Hippocampal formation (tissue), 2 donors: ENCODE measurements around the gene SLC39A3.

ENCODE experiments used
- DNase-seq, 2 donors: peaks; one replicate each; lab custom pipeline; 2025; lab: John Stamatoyannopoulos, UW

Gene SLC39A3, protein sequence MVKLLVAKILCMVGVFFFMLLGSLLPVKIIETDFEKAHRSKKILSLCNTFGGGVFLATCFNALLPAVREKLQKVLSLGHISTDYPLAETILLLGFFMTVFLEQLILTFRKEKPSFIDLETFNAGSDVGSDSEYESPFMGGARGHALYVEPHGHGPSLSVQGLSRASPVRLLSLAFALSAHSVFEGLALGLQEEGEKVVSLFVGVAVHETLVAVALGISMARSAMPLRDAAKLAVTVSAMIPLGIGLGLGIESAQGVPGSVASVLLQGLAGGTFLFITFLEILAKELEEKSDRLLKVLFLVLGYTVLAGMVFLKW

DNA sequence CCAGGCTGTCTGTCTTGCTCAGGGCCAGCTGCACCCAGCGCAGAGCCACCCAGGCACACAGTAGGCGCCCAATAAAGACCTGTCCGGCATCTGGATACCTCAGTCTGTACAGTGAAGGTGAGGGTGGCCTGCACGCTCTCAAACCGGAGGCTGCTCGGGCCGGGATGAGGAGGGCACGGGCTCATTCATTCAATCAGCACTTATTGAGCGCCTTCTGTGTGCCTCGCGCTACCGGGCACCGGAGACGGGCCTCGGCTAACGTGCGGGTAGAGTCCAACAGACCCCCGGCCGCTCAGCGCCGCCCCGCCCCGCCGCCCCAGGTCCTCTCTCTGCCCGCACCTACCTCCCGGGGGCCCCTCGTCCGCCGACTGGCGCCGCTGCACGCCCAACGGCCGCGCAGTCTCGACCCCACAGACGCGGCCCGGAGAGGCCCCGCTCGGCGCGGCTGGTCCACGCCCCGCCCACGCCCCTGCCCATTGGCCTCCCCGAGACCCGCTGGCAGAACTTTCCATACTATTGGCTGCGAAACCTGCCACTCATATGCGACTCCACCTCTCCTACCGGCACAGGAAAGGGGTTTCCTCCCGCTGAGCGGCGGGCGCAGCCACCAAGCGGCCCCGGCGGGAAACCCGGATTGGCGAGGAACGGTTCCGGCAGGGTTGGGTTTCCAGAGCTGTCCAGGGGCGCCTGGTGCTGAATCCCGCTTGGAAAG, at the start of gene SLC39A3:
Gene SLC39A3, minus strand, starts transcription at position 416 of the 712 bp plus-strand sequence. CDS start 2,760 bp downstream, outside the sequence.
- peak; percentile 90 to 98 for DNase-seq

DNA sequence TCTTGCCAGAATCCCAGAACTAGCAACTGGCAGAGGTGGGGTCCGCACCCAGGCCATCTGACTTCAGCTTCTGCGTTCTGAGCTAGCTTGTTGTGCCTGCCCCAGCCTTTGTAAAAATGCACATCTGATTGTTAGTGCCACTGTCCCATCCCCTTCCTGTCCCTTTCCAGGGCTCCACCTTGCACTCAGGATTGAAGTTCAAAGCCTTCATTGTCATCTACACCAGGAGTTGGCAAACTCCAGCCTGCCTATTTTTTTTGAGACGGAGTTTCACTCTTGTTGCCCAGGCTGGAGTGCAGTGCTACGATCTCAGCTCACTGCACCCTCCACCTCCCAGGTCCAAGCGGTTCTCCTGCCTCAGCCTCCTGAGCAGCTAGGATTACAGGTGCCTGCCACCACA, 48.4 kb upstream of the SLC39A3 start:
- DNase-seq = no peak

DNA sequence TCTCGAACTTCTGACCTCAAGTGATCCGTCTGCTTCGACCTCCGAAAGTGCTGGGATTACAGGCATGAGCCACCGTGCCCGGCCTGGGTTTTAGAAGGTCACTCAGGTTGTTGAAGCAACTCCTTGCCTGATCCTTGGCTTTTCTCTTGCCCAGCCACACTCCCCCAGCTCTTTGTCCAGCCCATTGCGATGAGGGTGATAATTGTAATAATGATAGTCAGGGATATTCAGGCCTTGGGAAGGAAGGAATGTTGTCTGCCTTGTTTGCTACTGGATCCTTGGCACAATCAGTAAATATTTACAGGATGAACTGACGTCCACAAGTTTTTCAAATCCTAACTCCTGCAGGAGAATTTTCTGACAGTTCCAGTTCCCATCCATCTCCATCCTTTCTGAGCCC, 47.3 kb upstream of the SLC39A3 start:
- no peak for DNase-seq

DNA sequence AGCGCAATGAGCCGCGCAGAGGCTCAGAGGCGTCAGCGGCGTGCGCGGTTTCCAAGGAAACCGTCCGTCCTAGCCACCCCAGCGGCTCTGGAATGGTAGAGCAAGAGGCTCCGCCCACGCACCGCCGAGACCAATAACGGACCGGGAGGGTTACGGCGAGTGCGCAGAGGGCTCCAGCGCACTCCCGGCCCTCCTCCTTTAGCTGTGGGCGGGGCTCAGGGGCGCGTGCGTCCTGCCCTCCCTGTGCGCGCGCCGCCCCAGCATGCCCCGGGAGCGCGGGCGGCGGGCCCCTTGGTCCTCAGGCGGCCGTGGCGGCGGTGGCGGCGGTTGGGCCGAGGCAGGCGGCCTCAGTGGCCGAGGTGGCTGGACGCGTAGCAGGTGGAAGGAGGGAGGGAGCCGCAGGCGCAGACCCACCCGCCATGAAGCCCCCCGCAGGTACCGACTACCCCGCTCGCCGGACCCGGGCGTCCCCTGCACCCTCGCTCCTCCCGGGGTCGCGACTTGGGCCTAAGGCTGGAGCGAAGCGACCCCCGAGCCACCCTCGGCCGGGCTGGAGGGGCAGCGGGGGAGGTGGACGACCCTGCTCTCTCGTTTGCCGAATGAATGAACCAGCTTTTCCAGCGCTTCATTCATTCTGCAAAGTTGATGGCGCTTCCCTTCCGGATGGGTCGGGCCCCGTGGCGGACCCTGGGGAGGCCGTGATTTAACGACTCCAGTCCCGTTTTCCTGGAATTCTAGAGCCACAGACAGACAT, 45.6 kb upstream of the SLC39A3 start, which contains the start of gene THOP1:
Gene THOP1, plus strand, starts transcription at position 260 of the 754 bp plus-strand sequence. Its CDS starts 160 bp downstream, at position 420.
- DNase-seq = peak; percentile 95 to 96

DNA sequence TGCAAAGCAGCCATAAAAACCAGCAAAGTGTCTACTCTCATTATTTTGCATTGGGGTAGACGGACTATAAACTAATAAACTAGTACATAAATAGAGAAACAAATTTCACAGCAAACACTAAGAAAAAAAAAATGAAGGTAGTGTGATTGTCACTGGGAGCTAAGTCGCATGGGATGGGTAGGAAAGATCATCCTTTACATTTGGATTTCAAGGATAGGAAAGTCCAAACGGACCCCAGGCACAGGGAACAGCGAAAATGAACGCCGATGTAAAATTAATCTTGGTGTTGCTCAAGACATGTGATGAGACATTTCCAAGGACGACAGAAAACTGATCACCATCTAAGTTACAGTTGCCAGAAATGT, 43.9 kb upstream of the SLC39A3 start:
- no peak for DNase-seq

DNA sequence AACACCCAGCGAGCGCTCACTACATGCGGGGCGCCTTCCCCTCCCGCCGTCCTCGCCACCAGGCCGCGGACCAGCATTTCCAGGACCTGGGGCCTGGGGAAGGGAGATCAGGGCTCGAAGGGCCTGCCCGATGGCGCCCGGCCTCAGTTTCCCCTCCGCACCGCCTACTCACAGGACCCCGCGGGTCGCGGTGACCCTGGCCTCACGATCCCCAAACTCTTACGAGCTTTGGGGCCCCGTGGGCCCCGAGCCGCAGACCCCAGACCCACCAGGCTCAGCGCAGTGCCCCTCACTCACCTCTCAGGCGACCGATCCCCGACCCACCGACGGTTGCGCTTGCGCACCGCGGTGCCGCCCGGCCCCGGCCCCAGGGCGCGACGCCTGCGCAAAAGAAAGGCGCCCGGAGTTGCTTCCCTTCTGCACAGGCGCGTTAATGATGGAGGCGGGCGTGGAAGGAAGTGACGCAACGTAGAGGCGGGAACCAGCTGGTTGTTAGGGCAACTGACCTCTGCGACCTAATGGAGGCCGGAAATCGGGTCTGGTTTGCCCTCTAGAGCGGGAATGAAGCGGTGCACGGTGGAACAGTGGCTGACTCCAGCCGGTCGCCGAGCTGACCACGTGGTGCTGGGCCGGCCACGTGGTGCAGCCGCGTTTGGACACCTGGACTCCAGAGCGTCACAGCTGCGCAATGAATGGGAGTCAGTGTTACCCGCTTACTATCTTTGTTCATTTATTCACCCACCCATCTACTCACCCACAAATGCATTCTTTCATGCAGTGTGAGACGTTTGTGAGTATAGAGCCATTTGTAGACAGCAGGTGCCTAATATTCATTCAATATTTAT, 43.3 kb upstream of the SLC39A3 start, which contains the start of gene SGTA:
Gene SGTA, minus strand, starts transcription at position 338 of the 845 bp plus-strand sequence. CDS start 14,205 bp downstream, outside the sequence.
- DNase-seq = peak; percentile 98 to 99

DNA sequence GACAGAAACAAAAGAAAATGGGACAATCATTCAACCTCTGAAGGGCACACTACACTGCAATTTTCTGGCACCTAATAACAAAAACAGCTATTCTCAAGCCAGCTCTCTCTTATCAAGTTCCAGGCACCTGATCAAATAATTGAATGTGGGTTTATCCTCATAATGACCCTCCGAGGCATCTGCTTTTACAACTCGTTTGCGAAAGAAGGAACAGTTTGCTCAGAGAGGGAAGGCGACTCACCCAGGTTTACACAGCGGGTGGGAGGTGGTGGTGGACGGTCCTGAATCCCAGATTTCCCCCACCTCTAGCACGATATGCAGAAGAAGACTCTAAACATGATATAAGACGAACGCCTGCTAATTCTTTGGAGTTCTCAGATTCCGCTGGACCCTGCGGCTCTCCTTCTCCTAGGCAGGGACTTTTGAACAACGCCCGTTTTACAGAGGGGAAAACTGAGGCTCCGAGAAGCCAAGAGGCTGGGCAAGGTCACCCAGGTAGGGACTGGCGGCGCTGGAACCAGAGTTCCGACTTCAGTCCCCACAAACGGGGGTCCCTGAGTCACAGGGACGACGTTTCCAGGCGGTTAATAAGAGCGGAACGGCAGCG, 42.6 kb upstream of the SLC39A3 start:
- no peak for DNase-seq

DNA sequence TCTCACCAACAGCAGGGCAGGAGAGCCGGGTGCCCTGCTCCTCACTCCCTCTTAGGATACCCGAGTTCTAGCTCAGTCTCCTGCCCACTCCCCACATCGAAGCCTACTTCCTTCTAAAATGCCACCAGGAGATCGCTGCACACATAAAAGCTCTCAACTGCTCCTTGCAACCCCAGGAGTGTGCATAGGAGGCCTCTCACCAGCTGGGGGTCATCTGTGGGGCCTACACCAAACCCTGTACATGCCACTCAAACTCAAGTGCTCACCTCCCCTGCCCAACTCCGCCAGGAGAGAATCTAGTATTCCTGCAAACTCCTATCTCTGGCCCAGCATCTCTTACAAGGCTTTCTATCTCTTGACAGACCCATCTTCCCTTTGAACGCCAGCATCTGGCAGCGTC, 40.5 kb upstream of the SLC39A3 start:
- DNase-seq = no peak

DNA sequence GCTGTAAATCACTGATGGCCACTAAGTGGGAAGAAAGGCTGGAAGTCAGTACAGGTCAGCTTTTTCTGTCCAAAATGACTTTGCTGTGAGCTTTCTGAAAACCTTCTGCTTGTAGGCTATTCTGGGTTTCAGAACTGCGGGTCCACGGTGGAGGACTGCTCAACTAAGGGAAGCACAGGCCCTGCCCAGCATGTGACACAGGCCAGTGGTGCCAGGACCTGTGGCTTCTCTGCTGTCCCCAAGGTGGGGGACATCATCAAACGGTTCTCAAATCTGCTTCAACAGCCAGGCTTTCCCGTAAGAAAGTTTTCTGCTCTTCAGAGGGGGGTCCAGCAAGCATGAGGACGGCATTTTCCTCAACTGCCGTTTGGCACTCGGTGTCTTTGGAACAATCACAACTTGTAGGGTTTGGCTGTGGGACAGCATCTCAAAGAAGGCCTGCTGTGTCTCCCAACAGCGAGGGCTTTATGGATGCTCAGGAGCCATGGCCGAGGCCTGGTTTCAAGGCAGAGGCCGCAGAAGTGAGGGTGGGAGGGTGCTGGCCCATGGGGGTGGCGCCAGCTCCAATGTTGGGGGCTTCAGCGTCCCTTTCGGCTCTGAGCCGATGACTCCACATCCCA, 39.4 kb upstream of the SLC39A3 start:
- peak; percentile 51 to 60 for DNase-seq

DNA sequence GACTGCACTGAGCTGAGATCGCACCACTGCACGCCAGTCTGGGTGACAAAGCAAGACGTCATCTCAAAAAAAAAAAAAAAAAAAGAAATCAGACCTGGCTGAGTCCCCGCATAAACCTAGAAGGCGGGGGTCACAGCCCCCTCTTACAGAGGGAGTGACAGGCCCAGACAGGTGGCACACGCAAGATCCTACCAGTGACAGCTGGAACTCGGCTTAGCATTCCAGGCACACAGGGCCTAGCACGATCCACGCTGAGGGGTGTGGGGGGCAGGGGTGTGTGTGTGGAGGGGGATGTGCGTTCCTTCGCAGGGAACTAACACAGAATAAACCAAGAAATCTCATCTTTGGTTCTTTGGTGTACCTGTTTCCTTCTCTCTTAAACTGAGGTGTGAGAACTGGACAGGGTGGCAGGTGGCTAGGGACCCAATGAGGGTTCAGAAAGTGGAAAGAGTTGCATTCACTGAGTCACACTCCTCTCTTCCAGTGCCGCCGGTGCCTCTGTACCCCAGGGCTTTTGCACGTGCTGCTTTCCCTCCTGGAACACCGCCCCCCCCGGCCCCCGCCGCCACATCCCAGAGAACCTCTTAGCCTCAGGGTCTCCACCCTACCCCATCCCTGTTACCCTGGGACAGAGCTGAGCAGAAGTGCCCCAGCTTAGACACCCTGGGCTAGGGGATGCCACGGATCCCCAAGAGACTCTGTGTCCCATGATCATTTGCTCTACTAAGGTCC, 38.3 kb upstream of the SLC39A3 start:
- no peak for DNase-seq

DNA sequence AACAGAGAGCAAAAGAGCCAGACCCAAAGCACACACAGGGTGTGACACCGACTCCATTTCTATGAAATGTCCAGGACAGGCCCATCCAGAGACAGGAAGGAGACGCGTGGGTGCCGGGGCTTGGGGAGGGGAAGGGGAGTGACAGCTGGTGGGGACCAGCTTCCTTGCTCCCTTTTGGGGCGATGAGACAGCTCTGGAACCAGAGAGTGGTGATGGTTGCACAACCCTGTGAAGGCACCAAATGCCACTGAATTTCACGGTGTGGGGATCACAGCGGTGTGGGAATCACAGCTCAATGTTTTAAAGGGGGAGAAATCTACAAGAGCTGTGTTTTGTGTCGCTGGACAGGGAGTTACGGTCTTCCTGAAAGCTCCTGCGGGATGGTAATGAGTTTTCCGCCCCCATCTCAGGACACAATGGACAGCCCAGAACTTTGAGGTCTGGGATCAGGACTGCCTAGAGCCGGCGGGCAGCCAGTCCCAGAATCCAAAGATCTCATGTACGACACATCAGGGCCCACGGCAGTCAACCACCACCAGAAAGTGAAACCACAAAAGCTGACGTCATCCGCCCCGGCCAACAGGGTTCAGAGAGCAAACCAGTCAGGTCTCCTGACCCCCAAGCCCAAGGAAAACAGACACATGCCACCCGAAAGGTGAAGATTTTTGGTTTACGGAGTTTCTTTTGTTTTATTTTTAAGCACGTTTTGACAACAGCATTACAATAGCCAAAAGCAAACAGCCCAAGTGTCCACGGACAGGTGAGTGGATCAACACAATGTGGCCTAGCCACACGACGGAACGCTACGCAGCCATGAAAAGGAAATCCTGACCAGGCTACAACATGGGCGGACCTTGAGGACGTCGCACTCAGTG, 36.0 kb upstream of the SLC39A3 start:
- peak in 1 of 2 donors; percentile 21 for DNase-seq

DNA sequence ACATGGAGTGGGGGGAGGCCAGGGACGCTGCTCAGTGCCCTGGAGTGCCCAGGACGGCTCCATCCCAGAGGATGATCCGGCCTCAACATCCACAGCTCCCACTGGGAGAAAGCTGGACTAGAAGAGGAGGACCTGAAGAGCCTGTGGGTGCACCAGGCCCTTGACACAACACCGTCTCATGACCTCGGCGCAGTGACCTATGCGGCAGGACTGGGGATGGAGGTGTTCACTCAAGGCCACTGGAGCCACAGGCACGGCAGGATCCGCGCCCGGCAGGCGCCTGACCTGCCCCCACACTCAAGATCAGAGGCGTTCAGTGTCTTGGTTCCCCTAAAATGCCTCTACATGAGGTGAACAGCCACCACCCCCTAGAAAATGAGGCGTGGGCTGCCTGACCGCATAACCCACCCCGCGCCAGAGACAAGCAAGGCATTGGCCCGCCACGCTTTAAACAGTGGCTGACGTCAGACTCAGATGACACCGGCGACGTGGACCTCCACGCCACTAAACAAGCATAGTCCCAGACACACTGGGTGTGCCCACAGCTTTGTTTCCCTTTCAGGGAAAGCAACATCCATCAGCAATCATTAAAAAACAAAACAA, 35.2 kb upstream of the SLC39A3 start:
- DNase-seq = no peak

DNA sequence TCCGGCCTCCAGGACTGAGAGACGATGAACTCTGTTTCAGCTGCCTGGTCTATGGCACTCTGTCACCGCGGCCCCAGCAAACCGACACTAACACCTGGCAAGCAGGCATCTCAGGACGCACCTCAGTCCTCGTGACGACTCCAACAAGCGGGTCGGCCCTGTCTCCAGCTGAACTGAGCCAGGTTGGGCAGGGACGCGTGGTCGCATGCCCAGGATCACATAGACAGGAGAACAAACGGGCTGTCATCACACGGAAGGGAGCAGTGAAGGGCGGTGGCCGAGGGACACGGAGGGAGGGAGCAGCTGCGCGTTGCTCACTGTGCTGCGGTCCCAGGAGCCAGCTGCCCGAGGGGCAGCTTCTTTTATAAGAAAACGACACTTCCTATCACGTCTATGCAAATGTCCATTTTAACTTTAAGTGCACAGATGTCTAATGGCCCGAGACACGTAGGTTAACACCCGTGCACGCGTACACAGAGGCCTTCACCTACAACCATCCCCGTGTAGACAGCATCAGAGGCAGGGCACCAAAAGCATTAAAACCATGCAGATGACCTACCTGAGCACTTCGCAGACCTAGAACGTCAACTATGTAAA, 34.4 kb upstream of the SLC39A3 start:
- DNase-seq = no peak

DNA sequence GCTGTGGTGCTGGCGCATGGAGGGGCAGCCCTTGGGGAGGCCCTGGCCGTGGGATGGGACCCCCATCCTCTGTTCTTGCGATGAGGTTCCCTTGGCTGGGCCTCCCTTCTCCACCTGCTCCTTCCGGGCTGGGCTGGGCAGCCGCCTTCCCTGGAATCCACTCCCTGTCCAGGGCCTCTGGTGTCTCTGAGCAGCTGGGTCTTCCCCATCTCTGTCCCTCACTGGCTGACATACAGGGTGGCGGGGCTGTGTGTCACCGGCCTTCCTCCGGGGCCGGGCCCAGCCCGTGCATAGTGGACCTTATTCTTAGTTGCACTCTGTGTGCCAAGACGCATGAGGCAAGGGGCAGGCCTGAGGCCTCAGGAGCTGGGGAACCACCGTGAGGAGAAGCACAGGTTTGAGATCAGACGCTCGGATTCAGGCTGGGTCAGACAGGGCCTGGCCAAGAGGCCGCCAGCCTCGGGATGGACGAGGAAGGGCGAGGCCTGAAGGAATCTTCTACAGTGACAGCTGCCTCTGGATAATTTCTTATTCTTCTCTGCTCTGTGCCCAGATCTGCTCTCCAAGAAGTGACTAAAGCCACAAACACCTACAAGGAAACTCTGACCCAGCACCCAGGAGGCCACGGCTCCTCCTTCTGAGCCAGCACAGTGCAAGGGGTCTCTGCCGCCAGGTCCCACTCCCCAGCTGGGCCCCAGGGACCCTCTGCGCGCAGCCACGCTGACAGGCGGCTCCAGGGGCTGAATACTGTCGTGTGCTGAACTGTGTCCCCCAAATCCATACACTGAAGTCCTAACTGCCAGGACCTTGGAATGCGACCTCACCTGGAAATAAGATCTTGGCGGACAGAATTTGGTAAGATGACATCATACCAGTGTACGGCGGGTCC, 32.2 kb upstream of the SLC39A3 start:
- DNase-seq = no peak

DNA sequence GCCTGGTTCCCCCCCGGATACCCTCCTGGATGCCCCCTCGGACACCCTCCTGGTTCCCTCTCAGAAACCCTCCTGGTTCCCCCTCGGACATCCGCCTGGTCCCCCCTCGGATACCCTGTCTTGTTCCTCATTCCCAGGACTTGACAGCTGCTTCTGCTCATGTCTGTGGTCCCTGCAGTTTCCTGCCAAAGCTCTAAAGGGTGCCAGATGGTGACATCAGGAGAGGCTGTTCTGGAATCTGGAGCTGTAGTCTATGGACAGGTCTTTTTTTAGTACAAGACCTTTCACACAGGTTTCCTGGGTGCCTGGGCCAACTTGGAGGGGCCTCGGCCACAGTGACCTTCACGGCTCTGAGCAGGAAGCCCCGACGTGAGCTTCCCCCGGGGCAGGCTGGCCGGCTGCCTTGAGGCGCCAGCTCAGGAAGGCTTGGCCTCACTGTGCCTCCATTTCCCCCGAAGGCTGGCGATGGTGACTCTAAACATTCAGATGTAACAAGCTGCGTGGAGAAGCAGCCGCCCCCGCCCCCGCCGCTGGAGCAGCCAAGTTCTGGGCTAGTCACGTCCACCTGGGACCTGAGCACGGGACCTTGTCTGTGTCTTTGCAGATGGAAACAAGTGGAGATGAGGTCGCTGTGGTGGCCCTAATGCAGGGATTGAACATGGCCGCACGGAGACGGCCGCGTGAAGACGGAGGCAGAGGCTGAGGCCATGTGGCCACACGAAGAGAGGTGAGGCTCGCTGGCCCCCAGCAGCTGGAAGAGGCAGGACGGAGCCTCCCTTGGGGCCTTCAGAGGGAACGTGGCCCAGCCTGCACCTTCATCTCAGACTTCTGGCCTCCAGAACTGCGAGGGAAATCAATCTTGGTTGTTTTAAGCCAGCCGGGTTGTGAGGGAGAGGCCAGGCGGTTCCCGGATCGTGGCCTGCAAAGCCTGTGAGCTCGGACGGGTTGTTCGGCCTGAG, 30.5 kb upstream of the SLC39A3 start:
- peak; percentile 14 to 34 for DNase-seq

DNA sequence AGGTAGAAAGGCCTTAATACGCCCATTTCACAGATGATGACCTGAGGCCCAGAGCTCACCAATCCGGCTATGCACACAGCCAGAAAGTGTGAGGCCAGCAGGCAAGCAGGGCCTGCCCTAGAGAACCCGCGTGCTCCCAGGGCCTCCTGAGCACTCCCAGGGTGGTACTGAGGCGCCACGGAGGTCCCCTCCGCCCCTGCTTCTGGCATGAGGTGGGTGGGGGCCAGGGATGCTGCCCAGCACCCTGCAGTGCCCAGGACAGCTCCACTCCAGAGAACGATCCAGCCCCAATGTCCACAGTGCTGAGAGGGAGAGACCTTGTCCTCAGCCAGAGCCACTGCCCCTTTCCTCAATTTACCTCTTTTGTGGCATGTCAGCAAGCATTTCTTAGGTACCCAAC, 29.4 kb upstream of the SLC39A3 start:
- no peak for DNase-seq
